ENCODE data around the gene KIF13A.
"Not testable (repeated sequence)": the region's sequence is repeated elsewhere in the genome, so short reads cannot be mapped to it uniquely, and the experiment has no call there.

Gene KIF13A

GRCh38 chr6:17967668-17968518, 19.5 kb downstream of the KIF13A start:
- FAIRE-seq, result no peak

- FAIRE-seq, result no peak
Measured at GRCh38 chr6:17966451-17966850, 21.0 kb downstream of the KIF13A start.

GRCh38 chr6:17965397-17965796, 22.0 kb downstream of the KIF13A start:
- FAIRE-seq, result no peak

- no peak for FAIRE-seq
Measured at GRCh38 chr6:17964633-17965032, 22.8 kb downstream of the KIF13A start.

- FAIRE-seq, result no peak
Measured at GRCh38 chr6:17962436-17963031, 24.9 kb downstream of the KIF13A start.

GRCh38 chr6:17959302-17959701, 28.1 kb downstream of the KIF13A start:
- FAIRE-seq, result no peak

GRCh38 chr6:17957904-17958620, 29.4 kb downstream of the KIF13A start:
- FAIRE-seq, result no peak

- no peak for FAIRE-seq
Measured at GRCh38 chr6:17957498-17957897, 29.9 kb downstream of the KIF13A start.

GRCh38 chr6:17957086-17957485, 30.3 kb downstream of the KIF13A start:
- no peak for FAIRE-seq

GRCh38 chr6:17950095-17950494, 37.3 kb downstream of the KIF13A start:
- no peak for FAIRE-seq

- FAIRE-seq, result no peak
Measured at GRCh38 chr6:17949168-17949567, 38.3 kb downstream of the KIF13A start.

GRCh38 chr6:17948725-17949124, 38.7 kb downstream of the KIF13A start:
- FAIRE-seq, result no peak

- not testable (repeated sequence) for FAIRE-seq
Measured at GRCh38 chr6:17947574-17947973, 39.9 kb downstream of the KIF13A start.

GRCh38 chr6:17945575-17945974, 41.9 kb downstream of the KIF13A start:
- FAIRE-seq, result no peak

GRCh38 chr6:17945111-17945510, 42.3 kb downstream of the KIF13A start:
- FAIRE-seq, result no peak

GRCh38 chr6:17941318-17941717, 46.1 kb downstream of the KIF13A start:
- FAIRE-seq, result no peak

GRCh38 chr6:17940151-17940792, 47.2 kb downstream of the KIF13A start:
- FAIRE-seq, result no peak

GRCh38 chr6:17938901-17939300, 48.5 kb downstream of the KIF13A start:
- FAIRE-seq, result no peak

GRCh38 chr6:17935188-17936149, 52.0 kb downstream of the KIF13A start:
- no peak for FAIRE-seq

GRCh38 chr6:17933716-17934115, 53.7 kb downstream of the KIF13A start:
- FAIRE-seq, result no peak

GRCh38 chr6:17932330-17932852, 55.0 kb downstream of the KIF13A start:
- no peak for FAIRE-seq

- no peak for FAIRE-seq
Measured at GRCh38 chr6:17931227-17931626, 56.2 kb downstream of the KIF13A start.

Data from A204.1 (cell line).